Measurements from ENCODE around the gene ITGA2. TPM values are rescaled to one million over a fixed set of nuclear protein-coding genes. Genes with fewer than 3 reads are reported as not detected.

The ITGA2 gene
- total RNA-seq, 2 experiments from 2014 or later: 0.74 to 0.86 TPM

DNA sequence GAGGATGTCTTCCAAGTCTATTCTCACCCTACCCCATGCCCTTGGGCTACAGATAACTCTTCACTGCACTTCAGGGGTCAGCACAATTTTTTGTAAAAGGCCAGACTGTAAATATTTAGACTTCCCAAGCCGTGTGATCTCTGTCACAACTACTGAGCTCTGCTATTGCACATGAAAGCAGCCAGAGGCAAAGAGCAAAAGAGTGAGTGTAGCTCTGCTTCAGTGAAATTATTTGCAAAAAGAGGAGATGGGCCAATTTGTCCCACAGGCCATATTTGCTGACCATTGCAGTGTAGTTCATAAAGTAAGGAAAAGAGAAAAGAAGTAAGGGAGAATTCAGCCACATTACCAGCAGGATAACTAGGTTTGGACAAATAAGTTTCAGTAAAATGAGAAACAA lies 127.4 kb downstream of the ITGA2 start:
- intact Hi-C loops (cut with micrococcal nuclease): no loop called here
- Mint-ChIP-seq H3K9me3 (no peaks in the 10 kb centered on the region), H3K4me3 (no peak overlapping the region), H3K4me1 (ENCODE audit: low read depth) (no peaks in the 10 kb centered on the region), H3K27ac (no peak overlapping the region), H3K36me3 (ENCODE audit: low read depth) (peaks cover 3% of the 10 kb centered on the region), H3K27me3 (no peaks in the 10 kb centered on the region)
- ChIA-PET CTCF (interaction anchor here (1.5 kb wide), 1 partner anchor 167 kb away, joined by 3 read pairs; no protein-coding TSS in a partner anchor), POLR2A (no interaction called here)
- ATAC-seq: no peak
- TF ChIP-seq, protein P1, sequence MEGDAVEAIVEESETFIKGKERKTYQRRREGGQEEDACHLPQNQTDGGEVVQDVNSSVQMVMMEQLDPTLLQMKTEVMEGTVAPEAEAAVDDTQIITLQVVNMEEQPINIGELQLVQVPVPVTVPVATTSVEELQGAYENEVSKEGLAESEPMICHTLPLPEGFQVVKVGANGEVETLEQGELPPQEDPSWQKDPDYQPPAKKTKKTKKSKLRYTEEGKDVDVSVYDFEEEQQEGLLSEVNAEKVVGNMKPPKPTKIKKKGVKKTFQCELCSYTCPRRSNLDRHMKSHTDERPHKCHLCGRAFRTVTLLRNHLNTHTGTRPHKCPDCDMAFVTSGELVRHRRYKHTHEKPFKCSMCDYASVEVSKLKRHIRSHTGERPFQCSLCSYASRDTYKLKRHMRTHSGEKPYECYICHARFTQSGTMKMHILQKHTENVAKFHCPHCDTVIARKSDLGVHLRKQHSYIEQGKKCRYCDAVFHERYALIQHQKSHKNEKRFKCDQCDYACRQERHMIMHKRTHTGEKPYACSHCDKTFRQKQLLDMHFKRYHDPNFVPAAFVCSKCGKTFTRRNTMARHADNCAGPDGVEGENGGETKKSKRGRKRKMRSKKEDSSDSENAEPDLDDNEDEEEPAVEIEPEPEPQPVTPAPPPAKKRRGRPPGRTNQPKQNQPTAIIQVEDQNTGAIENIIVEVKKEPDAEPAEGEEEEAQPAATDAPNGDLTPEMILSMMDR (IDR thresholded peaks at IDR 0.05): no peak
- no peak for DNase-seq

GRCh38 chr5:53118879-53119278 lies 129.7 kb downstream of the ITGA2 start:
- intact Hi-C loops (cut with micrococcal nuclease): no loop called here
- Mint-ChIP-seq H3K27ac (no peak overlapping the region), H3K4me1 (ENCODE audit: low read depth) (no peaks in the 10 kb centered on the region), H3K36me3 (ENCODE audit: low read depth) (peaks cover 2% of the 10 kb centered on the region), H3K4me3 (no peak overlapping the region), H3K9me3 (no peaks in the 10 kb centered on the region), H3K27me3 (no peaks in the 10 kb centered on the region)
- ATAC-seq (no peak), DNase-seq (no peak)
- TF ChIP-seq, protein P1 (IDR thresholded peaks at IDR 0.05): no peak
- CTCF ChIA-PET: interaction anchor here (1.0 to 1.3 kb wide), 3 partner anchors 9 to 1111 kb away, joined by 3 to 4 read pairs (median 3); partner anchors contain the start of gene MOCS2
- POLR2A ChIA-PET: no interaction called here

DNA sequence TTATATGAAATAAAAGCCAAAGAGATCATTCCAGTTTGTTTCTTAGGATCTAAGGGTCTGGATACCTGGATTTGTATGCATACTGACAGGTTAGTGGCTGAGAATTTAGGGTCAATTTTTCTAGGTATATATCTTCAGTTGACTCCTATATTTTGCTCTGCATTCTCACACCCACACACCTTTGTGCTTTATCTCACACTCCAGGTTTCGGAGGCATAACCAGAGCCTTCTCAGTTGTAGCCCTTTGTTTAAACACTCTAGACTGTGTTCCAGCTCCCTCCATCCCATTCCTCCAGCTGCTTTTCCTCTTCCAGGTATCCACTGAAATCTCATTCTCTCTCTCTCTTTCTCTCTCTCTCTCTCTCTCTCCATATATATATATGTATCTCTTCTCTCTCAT lies 131.0 kb downstream of the ITGA2 start:
- POLR2A ChIA-PET: no interaction called here
- TF ChIP-seq, protein P1 (IDR thresholded peaks at IDR 0.05): no peak

GRCh38 chr5:53123702-53124101 lies 134.6 kb downstream of the ITGA2 start:
- ChIA-PET POLR2A (no interaction called here), CTCF (interaction anchor here (0.9 to 1.3 kb wide), 3 partner anchors 14 to 48 kb away, joined by 3 to 5 read pairs (median 3); partner anchors contain the start of gene MOCS2)
- Mint-ChIP-seq H3K4me3 (no peak overlapping the region), H3K9me3 (no peaks in the 10 kb centered on the region), H3K27me3 (no peaks in the 10 kb centered on the region), H3K36me3 (ENCODE audit: low read depth) (no peaks in the 10 kb centered on the region), H3K27ac (no peak overlapping the region), H3K4me1 (ENCODE audit: low read depth) (no peaks in the 10 kb centered on the region)
- TF ChIP-seq, protein P1 (IDR thresholded peaks at IDR 0.05): no peak
- DNase-seq (no peak), ATAC-seq (no peak)
- intact Hi-C loops (cut with micrococcal nuclease): no loop called here

More for the DNA sequence above, 131.0 kb downstream of the ITGA2 start:
- no peak for ATAC-seq
- Mint-ChIP-seq H3K36me3 (ENCODE audit: low read depth) (peaks cover under 1% of the 10 kb centered on the region), H3K4me3 (no peak overlapping the region), H3K27me3 (no peaks in the 10 kb centered on the region), H3K4me1 (ENCODE audit: low read depth) (no peaks in the 10 kb centered on the region), H3K27ac (no peak overlapping the region), H3K9me3 (no peaks in the 10 kb centered on the region)
- CTCF ChIA-PET: interaction anchor here (1.3 kb wide), 1 partner anchor 10 kb away, joined by 4 read pairs; the partner anchor contains the start of gene MOCS2
- no peak for DNase-seq
- intact Hi-C loops (cut with micrococcal nuclease): no loop called here

DNA sequence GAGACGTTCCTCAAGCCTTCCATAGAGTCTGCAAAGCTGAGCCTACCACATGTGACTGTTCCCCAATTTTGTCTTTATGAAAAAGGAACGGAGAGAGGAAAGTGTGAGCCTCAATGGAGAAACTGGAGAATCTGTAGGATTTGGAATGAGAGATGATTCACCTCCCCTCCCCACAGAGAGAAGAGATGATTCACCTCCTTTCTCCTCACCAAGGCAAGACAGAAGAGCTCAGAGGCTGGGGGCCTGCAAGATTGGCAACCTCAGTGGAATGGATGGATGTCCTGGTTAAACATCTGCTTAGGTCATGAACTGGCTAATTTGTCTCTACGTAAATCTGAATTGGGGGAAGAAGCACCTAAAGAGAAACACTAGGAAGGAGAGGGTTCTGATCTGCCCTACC lies 137.4 kb downstream of the ITGA2 start:
- H3K4me1 Mint-ChIP-seq (ENCODE audit: low read depth): no peaks in the 10 kb centered on the region
- no peak for DNase-seq
- POLR2A ChIA-PET: no interaction called here
- no peak overlapping the region for H3K27ac Mint-ChIP-seq
- intact Hi-C loops (cut with micrococcal nuclease): no loop called here
- H3K27me3 Mint-ChIP-seq: no peaks in the 10 kb centered on the region
- TF ChIP-seq, protein P1 (IDR thresholded peaks at IDR 0.05): no peak
- H3K9me3 Mint-ChIP-seq: peaks cover 1% of the 10 kb centered on the region
- no peak for ATAC-seq
- CTCF ChIA-PET: interaction anchor here (1.1 kb wide), 1 partner anchor 13 kb away, joined by 3 read pairs; no protein-coding TSS in a partner anchor
- H3K36me3 Mint-ChIP-seq (ENCODE audit: low read depth): no peaks in the 10 kb centered on the region
- H3K4me3 Mint-ChIP-seq: no peak overlapping the region

All from activated CD8-positive, alpha-beta T cell treated with anti-CD3 and anti-CD28 coated beads for 36 hours (primary cell).